CD4-positive, alpha-beta T cell treated with Interleukin-2 at 100 ng/mL for 4 hours (primary cell): ENCODE measurements around the gene BSND.
"Not testable (repeated sequence)": the region's sequence is repeated elsewhere in the genome, so short reads cannot be mapped to it uniquely, and the experiment has no call there.

ENCODE experiments used
- DNase-seq: peaks from one replicate; pipeline ENCODE4 v3.0.0-alpha.2; 2020; ENCODE audit warnings: low spot score

Gene BSND

GRCh38 chr1:55018395-55018794, 19.7 kb downstream of the BSND start:
- DNase-seq, result no peak

DNA sequence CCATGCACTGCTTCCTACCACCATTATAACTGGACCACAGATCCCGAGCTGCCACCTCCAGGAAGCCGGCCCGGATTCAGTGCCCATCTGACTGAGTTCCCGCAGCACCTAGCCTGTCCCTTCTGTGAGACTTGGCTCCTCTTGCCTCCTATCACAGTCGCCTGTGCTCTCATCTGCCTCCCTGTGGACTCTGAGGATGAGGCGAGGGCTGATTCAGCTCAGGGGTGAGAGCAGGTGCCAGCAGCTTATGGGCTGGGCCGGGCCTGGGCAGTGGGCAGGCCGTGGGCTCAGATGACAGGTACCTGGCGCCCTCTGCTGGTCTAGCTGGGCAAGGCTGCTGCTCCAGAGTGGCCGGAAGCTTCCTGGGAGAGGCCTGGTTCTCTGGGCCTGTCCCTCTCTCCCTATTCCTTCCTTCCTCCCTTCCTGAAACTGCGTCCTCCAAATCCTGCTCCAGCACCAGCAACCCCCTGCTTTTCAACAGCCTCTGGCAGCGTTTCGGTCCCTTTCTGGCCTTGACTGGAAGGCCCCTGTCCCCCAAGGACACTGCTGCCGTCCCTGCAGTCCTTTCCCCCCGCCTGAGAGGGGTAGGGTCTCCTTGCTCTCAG, 23.3 kb downstream of the BSND start:
- DNase-seq, result peak; percentile 54

DNA sequence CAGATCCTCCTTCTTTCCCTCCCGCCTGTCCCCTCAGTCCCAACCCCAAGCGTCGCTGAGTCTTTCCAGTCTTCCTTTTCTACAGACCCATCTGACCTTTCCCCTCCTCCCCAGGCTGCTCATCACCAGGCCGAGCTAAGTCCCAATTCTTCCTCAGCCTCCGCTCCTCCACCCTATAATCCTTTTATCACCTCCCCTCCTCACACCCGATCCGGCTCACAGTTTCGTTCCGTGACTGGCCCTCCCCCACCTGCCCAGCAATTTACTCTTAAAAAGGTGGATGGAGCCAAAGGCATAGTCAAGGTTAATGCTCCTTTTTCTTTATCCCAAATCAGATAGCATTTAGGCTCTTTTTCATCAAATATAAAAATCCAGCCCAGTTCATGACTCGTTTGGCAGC, 25.4 kb downstream of the BSND start:
- not testable (repeated sequence) for DNase-seq

DNA sequence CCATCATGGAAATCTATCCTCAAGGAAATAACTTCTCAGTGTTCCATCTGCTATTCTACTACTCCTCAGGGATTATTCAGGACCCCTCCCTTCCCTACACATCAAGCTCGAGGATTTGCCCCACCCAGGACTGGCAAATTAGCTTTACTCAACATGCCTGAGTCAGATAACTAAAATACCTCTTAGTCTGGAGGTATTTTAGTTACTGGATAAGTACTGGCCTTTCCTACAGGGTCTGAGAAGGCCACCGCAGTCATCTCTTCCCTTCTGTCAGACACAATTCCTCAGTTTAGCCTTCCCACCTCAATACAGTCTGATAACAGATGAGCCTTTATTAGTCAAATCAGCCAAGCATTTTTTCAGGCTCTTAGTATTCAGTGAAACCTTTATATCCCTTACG, 27.9 kb downstream of the BSND start:
- not testable (repeated sequence) for DNase-seq

- DNase-seq, result not testable (repeated sequence)
Observed at GRCh38 chr1:55031098-55031497, 32.4 kb downstream of the BSND start.

GRCh38 chr1:55033265-55033614, 34.5 kb downstream of the BSND start:
- DNase-seq, result no peak

GRCh38 chr1:55034476-55035133, 35.9 kb downstream of the BSND start:
- no peak for DNase-seq

GRCh38 chr1:55035904-55036303, 37.2 kb downstream of the BSND start:
- no peak for DNase-seq

DNA sequence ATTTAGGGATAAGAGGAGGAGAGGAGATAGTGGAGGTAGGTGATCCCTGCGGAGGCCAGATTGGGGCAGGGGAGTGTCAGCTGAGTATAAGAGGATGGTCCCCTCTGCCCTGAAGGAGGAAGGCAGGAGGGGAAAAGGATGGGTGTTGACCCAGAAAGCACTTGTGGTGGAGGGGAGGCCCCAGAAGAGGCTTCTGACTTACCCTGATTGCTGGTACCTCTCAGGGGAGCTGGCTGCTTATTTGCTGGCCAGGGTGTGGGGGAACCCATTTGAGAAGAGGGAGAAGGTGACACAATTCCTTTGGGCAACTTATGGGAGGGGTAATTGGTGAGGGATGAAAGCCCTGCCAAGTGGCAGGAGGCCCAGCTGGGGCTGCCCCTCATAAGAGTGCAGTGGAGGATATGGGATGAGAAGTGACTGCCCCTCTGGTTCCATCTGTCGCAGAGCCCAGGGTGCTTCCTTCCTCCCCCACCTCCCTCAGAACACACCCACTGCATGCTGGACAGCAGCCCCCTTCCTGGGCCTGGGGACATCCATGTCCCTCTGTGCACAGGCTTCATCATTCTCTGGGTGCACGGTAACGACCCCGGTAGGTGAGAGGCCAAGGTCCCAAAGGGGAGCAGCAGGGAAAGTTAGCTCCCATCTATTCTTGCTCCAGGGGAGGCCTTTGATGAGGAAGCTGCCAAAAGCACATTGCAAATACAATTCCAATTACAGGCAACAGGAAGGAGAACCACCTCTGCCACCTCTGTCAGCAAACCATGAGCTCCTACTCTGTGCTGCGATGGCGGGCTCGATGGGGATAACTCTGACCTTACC, 39.2 kb downstream of the BSND start:
- no peak for DNase-seq

GRCh38 chr1:55038552-55038838, 39.8 kb downstream of the BSND start:
- no peak for DNase-seq

- no peak for DNase-seq
Observed at GRCh38 chr1:55038974-55039341, 40.2 kb downstream of the BSND start.

GRCh38 chr1:55039342-55040082, 40.8 kb downstream of the BSND start, which contains the start of gene PCSK9:
Gene PCSK9, plus strand, starts transcription at chr1:55039548. Its CDS starts 290 bp downstream, at chr1:55039838.
- DNase-seq, result no peak

DNA sequence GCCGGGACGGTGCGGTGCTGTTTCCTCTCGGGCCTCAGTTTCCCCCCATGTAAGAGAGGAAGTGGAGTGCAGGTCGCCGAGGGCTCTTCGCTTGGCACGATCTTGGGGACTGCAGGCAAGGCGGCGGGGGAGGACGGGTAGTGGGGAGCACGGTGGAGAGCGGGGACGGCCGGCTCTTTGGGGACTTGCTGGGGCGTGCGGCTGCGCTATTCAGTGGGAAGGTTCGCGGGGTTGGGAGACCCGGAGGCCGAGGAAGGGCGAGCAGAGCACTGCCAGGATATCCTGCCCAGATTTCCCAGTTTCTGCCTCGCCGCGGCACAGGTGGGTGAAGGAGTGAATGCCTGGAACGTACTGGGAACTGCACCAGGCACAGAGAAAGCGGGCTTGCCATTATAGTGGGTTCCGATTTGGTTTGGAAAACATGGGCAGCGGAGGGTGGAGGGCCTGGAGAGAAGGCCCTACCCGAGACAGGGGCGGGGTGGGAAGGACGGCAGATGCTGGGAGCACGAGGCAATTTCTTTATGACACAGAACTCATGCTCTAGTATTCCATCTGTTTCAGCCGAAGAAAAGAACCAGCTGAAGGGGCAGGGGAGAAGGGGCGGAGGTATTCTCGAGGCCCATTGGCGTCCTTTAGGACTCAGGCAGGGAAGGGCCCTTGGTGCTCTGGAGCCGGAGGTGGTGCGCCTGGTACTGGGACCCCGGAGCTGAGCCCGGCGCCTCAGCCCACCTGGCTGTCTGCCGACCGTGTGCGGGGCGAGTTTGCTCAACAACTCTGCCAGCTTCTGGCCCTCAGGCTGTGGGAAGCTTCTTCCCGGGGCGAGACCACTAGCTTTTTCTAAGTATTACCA, 41.6 kb downstream of the BSND start:
- DNase-seq, result no peak

GRCh38 chr1:55040933-55041494, 42.3 kb downstream of the BSND start:
- DNase-seq, result no peak

DNA sequence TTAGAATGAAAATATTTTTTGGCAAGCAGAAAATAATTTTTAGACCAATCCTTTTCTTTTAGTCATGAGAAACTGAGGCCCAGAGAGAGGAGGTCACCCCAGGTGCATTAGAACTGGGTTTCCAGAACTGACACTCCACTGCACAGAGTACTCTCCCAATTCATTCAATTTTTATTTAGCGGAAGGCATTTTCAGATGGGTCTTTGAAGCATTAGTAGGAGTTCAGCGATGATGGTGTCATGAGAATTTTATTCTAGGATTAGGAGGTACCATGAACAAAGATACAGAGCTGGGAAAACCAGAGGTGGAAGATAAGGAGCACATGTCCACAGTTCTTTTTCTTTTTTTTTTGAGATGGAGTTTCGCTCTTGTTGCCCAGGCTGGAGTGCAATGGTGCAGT, 42.9 kb downstream of the BSND start:
- no peak for DNase-seq

DNA sequence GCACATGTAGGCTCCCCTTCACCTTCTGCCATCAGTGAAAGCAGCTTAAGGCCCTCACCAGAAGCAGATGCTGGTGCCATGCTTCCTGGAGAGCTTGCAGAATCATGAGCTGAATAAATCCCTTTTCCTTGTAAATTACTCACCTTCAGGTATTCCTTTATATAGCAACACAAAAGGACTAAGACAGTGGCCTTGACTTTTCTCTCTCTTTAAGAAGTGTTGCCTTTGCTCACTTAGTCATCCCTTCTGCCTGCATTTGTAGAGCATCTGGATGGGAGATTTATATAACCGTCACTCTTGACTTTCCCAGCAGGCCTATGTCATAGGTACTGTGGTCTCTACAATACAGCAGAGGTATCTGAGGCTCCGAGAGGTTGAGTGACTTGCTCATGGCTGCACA, 44.3 kb downstream of the BSND start:
- DNase-seq, result no peak

- no peak for DNase-seq
Observed at GRCh38 chr1:55043726-55044125, 45.0 kb downstream of the BSND start.

GRCh38 chr1:55044617-55045397, 46.1 kb downstream of the BSND start:
- no peak for DNase-seq

DNA sequence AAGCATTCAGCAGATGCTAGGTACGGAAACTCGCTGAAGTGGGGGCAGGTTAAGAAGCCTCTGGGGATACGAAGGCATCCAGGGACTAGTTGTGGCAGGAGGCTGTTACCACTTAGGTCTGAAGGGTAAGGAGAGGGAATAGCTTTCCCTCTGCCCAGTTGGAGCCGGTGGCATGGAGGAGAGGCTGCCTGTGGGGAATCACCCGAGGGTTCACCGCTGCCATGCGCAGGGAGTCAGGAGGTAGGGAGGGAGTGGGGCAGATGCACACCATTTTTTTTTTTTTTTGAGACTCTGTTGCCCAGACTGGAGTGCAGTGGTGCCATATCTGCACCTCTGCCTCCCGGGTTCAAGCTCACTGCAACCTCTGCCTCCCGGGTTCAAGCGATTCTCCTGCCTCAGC, 46.7 kb downstream of the BSND start:
- no peak for DNase-seq

DNA sequence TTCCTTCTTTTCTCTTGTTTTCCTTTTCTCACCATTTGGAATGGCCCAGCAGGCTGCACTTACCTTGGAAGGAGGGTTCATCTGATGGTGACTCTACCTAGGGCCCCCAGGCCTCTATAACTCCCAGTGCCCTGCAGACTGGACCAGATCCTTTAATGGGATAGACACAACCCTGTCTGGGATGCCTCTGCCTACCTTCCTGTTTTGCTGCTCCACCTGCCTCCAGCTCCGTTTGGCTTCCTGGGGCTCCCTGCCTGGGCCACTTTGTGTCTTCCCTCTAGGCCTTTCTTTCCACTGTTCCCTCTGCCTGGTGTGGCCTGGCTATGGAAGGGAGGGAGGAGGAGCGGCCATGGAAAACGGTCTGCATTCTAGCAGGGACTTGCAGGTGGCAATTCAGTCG, 48.1 kb downstream of the BSND start:
- no peak for DNase-seq

GRCh38 chr1:55047611-55048010, 48.9 kb downstream of the BSND start:
- DNase-seq, result no peak
